Measurements from ENCODE around the gene TMEM145.

Gene TMEM145

GRCh38 chr19:42366673-42367072, 53.6 kb downstream of the TMEM145 start:
- no peak for ATAC-seq

DNA sequence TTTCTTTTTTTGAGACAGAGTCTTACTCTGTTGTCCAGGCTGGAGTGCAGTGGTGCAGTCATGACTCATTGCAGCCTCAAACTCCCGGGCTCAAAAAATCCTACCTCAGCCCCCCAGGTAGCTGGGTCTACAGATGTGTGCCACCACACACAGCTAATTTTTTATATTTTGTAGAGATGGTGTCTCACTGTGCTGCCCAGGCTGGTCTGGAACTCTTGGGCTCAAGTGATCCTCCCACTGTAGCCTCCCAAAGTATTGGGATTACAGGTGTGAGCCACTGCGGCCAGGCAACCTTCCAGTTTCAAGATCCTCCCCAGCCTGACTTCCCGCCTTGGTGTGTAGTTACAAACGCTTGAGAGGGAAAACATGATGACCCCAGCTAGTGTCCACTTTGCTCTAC, 54.8 kb downstream of the TMEM145 start:
- no peak for ATAC-seq

- ATAC-seq, result no peak
Observed at GRCh38 chr19:42368360-42368759, 55.3 kb downstream of the TMEM145 start.

DNA sequence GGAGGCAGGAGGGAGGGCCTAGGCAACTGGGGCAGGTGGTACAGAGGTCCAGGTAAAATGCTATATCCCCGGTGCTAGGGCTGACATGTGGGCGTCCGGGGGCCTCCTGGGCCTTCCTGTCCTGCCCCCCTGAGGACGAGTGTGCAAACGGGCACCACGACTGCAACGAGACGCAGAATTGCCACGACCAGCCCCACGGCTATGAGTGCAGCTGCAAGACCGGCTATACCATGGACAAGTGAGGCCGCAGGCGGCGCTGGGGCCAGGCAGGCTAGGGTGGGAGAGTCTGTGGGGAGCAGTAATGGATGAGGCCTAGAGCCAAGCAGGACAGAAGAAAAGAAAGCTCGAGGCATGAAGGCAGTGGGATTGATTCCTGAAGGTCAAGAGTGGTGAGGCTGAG, 55.7 kb downstream of the TMEM145 start:
- ATAC-seq, result no peak

- ATAC-seq, result no peak
Observed at GRCh38 chr19:42369433-42370067, 56.4 kb downstream of the TMEM145 start.

DNA sequence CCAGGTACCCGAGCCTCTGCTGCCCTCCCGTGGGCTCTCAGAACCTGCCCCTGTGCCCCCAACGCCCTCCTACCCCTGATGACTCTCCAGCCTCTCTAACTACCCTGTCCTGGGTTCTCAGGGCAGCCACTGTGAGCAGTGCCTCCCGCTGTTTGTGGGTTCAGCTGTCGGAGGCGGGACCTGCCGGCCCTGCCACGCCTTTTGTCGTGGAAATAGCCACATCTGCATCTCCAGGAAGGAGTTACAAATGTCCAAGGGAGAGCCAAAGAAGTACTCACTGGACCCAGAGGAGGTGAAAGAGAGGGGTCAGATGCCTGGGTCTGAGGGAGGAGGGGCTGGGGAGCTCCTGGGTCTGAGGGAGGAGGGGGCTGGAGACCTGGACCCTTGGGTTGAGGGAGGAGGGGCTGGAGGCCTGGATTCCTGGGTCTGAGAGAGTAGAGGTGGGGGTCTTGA, 57.0 kb downstream of the TMEM145 start:
- no peak for ATAC-seq

- ATAC-seq, result no peak
Observed at GRCh38 chr19:42370626-42371175, 57.6 kb downstream of the TMEM145 start.

Measured in activated CD4-positive, CD25-positive, alpha-beta regulatory T cell treated with anti-CD3 and anti-CD28 coated beads, Interleukin-2, amount 50 U/mL, for 24 hours (primary cell).